GM21423 (cell line): ENCODE measurements around the gene MICAL2.

Experiments used
- ATAC-seq: cut with Tn5 transposase; IDR thresholded peaks from one replicate; pipeline ENCODE4 v1.9.1; 2021; ENCODE audit warnings: mild to moderate bottlenecking, moderate library complexity; ENCODE audit not compliant: unreplicated experiment

Gene MICAL2

DNA sequence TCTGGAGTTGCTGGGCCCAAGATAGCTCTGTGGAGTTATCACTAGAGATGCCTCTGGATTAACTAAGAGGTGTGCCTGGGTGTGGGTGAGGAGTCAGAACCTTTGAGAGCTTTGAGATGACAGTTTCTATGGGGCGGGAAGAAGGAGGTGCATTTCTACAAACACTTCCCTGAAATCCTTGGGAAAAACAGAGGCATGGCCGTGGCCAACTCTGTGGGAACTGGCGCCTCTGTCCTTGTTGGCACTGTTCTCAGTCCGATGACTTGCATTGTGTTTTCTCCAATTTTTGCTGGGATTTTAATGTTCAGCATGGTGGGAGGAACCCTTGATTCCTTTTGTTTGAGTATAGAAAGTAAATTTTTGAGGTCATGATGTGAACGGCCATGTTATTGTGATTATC lies 151.2 kb downstream of the MICAL2 start:
- ATAC-seq, result no peak

DNA sequence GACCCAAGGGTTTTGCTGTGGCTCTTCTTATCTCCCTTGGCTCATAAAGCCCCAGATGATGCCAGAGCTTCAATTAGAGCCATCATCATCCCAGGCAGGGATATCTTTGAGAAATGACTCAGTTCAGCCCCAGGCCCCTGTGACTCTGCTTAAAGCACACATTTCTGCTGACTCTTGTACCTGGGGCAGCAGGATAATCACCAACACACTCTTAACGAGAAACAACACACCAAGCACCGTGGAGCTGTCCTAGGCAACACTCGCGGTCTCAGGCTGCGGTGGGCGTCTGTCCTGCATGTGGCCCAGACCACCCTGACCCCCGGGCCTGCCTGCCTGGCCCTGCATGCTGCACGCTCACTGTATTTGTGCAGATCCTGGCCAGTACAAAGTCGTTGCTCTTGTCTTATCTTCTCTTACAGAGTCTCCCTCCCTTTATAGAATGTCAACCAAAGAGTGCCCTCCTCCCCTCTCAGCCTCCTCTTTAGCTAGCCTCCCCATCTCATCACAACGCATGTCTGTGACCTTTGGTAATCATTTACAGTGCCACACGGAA lies 152.8 kb downstream of the MICAL2 start:
- ATAC-seq, result no peak

DNA sequence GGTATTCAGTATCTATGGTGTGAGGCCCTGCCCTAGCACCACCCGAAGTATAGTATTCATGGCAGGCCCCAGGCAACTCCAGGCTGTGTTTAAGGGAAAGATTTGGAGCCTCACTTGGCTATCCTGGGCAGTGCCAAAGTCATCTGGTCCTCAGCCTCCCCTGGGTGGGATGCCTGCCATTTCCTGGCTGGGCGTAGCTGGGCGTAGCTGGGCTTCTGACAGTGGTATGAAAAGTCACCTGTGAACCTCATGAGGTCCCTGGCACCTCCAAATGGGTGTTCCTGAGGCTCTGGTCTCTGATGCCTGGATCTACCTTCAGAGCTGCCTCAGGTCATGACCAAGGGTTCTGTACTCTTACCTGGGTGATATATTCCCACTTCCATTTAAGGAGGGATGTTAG lies 154.0 kb downstream of the MICAL2 start:
- no peak for ATAC-seq

- no peak for ATAC-seq
These were observed 155.7 kb downstream of the MICAL2 start for GRCh38 chr11:12266132-12266531.

DNA sequence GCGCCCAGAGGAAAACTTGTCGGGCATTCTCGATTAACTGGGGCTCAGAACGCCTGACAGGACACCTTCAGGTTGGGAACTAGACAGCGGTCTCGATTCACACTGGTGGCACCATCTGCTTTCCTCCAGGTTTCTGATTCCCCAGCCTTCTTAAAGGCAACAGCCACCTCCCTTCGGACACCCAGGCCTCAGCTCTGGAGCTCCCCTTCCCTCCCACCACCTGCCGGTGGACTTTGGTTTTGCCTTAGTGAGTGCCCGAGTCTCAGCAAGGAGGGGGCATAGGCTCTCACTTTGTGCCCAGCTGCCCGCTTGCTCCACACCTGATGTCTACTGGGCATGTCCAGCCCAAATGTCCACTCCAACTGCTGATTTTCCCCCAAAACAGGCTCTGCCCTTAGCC lies 156.6 kb downstream of the MICAL2 start:
- ATAC-seq, result no peak

- ATAC-seq, result no peak
These were observed 157.5 kb downstream of the MICAL2 start for GRCh38 chr11:12267921-12268320.

DNA sequence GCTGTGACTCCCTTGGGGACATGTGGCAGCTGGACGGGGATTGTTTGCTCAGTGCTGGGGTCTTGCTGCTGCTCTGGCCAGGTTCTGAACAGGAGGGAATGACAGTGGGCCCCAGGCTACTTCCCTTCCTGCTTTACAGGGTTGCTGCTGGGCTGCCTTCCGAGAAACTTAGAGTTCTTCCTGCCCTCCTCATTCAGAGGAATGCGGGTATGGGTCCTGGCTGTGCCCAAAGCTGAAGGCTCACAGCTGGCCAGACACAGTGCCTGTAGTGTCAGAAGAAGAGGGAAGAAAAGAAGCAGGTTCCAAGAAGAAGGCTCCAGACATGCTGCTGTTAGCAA lies 158.7 kb downstream of the MICAL2 start:
- no peak for ATAC-seq

- no peak for ATAC-seq
These were observed 159.2 kb downstream of the MICAL2 start for GRCh38 chr11:12269446-12270214.

DNA sequence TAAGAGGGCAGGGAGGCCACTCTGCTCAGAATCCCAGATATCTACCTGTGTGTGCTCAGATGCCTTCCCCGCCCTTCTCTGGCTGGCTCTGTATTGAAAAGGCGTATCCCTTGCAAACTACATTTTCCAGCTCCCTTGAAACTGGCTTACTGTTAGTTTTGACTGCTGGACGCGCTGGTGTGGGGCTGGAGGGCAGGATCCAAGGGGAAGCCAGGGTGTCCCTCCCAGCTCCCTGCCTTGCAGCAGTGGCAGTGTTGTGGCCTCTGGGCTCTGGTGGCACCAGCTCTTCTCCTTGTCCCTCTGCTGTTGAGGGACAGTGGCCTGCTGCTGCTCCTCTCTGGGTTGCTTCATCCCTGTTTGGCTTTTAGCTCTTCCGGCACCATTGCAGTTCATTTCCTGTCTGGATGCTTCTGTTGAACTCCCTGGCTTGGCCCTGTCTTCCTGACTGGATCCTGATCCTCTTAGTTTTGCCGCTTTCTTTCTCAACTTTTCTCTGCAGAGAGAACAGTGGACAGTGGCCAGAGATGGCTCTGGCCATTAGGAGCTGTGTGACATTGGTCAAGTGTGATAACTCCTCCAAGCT lies 159.9 kb downstream of the MICAL2 start:
- no peak for ATAC-seq

DNA sequence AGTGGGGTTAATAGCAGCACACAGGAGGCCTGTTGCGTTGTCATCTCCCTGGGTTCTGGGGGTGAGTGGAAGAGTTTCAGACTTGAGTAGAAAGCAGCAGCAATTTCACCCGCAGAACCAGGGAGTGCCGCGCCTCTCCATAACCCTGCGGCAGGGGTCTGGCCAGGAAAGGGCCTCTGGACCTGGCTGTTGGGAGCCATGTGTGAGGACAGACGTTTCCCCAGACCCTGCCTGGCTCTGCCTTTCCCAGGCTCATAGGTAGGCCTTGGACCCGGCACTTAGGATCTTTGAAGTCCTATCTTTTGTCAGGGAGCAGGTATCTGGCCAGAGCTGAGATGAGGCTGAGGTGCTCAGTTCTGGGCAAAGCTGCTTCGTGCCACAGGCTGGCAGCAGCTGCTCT lies 160.4 kb downstream of the MICAL2 start:
- ATAC-seq, result no peak

- ATAC-seq, result no peak
These were observed 160.9 kb downstream of the MICAL2 start for GRCh38 chr11:12271241-12271640.

DNA sequence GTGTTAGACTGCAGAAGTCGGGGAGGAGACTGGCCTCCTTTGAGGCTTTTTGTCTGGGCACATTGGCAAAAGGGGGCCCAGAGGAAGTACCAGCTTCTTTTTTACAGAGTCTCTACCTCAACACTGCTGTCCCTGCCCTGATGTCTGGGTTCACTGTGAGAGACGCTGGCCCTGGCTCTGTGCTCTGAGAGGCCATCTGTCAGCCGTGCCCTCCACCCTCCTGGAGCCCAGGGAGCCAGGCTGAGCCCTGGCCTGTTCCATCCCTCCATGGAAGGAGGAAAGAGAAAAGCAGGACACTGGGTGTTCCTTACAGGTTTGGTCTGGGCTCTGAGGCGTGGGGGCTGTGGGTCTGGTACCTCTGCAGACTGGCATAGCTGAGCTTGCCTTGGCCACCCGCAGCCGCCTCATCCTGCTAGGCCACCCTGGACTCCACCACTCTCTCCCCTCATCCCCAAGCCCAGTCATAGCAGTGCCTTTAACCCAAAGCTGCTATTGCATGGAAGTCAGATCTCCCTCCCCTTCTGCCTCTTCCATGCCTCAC lies 161.5 kb downstream of the MICAL2 start:
- no peak for ATAC-seq

GRCh38 chr11:12272821-12273617 lies 162.6 kb downstream of the MICAL2 start:
- ATAC-seq, result no peak

DNA sequence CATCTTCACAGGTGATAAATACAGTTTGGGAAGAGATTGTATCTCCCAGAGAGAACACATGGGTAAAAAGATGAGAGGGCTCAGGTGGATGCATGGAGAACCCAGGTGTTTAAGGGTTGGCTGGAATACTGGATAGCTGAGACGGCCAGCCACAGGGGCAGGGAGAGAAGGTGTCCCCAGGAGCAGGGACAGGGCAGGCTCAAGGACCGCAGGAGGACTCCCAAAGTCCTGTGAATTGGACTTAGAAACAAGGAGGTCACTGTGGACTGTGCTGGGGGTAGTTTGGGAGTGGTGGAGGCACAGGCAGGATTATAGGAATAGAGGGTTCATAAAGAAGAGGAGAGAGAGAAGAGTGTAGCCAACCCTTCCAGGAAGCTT lies 163.2 kb downstream of the MICAL2 start:
- no peak for ATAC-seq

GRCh38 chr11:12274056-12274455 lies 163.7 kb downstream of the MICAL2 start:
- no peak for ATAC-seq

DNA sequence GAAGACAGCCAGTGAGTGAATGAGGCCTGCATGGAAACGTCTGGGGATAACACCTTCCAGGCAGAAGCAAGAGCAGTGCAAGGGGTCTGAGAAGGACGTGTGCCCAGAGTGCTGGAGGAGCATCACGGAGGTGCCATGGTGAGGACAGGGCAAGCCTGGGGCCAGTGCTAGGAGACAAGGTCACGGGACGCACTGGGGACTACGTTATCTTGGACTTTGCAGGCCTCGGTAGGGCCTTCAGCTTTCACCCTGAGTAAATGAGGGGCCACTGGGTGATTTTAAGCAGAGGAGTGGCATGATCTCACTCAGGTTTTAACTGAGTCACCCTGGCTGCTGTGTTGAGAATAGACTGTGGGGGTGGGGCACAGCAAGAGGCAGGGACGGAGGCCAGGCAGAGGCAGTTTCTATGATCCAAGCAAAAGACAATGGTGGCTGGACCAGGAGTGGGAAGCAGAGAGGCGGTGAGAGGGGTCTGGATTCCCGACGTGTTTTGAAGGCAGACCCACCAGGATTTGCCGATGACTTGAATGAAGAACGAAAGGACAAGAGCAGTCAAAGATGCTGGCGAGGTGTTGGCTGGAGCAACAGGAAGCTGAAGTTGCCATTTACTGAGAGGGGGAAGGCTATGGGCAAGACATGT lies 164.3 kb downstream of the MICAL2 start:
- ATAC-seq, result no peak

- ATAC-seq, result no peak
These were observed 165.4 kb downstream of the MICAL2 start for GRCh38 chr11:12275818-12276217.

DNA sequence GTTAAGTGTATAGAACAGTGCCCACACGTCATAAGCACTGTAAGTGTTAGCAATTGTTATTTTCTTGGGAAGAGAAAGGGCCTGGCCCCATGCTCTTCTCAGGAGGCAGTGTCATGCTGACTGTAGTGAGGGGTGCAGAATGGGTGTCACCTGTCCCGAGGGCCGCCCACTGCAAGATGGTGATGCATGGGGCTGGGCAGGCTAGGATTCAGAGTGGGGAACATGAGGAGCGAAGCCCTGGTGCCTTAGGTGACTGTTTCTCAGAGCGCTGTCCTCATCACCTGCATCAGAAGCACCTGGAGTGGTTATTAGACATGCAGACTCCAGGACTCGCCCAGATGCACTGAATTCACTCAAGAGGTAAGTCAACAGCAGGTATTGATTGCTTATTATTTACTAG lies 166.0 kb downstream of the MICAL2 start:
- ATAC-seq, result no peak

DNA sequence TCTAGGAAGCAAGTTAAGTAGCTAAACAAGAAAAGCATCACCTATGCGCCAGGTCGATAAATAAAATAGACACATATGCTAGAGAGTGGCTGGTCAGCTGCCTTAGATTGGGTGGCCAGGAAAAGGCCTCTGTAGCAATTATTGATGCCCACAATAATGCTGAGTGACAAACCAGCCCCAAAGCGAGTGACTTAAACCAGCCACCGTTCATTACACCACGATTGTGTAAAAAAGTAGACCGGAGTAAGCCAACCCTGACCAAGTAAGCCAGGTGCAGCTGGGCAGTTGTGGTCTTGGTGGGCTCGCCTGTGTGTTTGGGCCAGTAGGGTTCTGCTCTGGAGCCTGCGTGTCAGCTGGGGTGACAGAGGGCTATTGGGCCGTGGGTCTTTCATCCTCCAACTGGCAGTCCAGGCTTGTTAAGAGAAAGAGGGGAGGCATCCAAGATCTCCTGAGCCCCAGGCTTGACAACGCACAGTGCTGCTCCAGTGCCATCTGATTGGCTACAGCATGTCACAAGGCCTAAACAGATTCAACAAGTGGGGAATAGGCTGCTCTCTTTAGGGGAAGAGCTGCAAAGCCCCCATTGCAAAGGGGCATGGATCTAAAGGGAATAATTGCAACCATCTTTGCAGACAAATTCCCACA lies 166.6 kb downstream of the MICAL2 start:
- ATAC-seq, result no peak

DNA sequence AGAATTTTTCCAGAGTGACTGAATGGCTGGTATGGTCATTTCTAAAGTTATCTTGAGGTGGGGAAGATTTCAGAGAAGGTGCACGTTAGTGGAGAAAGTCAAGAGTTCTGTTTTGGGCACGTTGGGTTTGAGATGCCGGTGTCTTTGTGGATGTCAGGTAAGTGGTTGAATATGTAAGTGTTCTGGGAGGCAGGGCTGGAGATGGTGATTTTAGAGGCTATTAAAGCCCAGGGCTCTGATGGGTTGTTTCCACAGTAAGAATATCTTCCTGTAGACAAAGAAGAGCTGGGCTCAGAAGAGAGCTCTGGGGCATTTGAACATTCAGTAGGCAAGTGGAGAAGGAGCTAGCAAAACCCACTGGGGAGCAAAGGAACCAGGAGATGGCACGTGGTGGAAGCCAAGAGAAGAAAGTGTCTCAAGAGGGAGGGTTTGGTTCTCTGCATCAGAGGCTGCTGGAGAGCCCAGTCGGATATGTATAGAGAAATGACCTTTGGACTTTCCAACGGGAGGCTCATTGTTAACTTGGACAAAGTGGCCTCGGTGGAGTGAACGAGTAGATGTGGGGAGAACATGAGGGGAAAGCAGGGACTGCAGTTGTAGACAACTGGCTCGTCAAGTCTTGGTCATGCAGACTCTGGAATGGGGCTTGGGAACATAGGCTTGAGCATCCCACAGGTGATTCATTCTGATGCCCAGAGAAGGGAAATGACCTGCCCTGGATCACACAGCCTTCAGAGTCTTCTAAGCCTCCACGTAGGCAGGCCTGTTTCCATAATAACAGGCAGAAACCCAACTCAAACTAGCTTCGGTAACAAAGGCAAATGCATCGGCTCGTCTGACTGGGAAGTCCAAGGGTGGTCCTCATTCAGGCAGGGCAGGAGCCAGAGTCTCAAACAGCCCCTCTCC lies 168.6 kb downstream of the MICAL2 start:
- ATAC-seq, result no peak
